Measurements from ENCODE around the gene ZNF507.
A peak's percentile ranks its signal among the peaks of the same experiment; 100 is the strongest.

Gene ZNF507

GRCh38 chr19:32339988-32340874 lies 5.2 kb upstream of the ZNF507 start:
- DNase-seq (ENCODE audit: low read depth in 2 of 2): peak in 1 of 2 experiments; percentile 4

- DNase-seq (ENCODE audit: low read depth in 2 of 2): no peak
Measured at GRCh38 chr19:32342695-32343094, 2.7 kb upstream of the ZNF507 start.

- DNase-seq (ENCODE audit: low read depth in 2 of 2): no peak
Measured at GRCh38 chr19:32343550-32344262, 1.7 kb upstream of the ZNF507 start.

GRCh38 chr19:32346901-32347300 lies 1.5 kb downstream of the ZNF507 start:
- DNase-seq (ENCODE audit: low read depth in 2 of 2): no peak

GRCh38 chr19:32347573-32347972 lies 2.2 kb downstream of the ZNF507 start:
- no peak for DNase-seq (ENCODE audit: low read depth in 2 of 2)

- no peak for DNase-seq (ENCODE audit: low read depth in 2 of 2)
Measured at GRCh38 chr19:32349051-32349450, 3.6 kb downstream of the ZNF507 start.

- no peak for DNase-seq (ENCODE audit: low read depth in 2 of 2)
Measured at GRCh38 chr19:32349724-32350470, 4.5 kb downstream of the ZNF507 start.

- no peak for DNase-seq (ENCODE audit: low read depth in 2 of 2)
Measured at GRCh38 chr19:32350471-32350865, 5.1 kb downstream of the ZNF507 start.

GRCh38 chr19:32350987-32351348 lies 5.6 kb downstream of the ZNF507 start:
- no peak for DNase-seq (ENCODE audit: low read depth in 2 of 2)

- no peak for DNase-seq (ENCODE audit: low read depth in 2 of 2)
Measured at GRCh38 chr19:32352241-32352630, 6.8 kb downstream of the ZNF507 start.

- DNase-seq (ENCODE audit: low read depth in 2 of 2): no peak
Measured at GRCh38 chr19:32354345-32354744, 8.9 kb downstream of the ZNF507 start.

- DNase-seq (ENCODE audit: low read depth in 2 of 2): no peak
Measured at GRCh38 chr19:32355309-32355708, 9.9 kb downstream of the ZNF507 start.

- no peak for DNase-seq (ENCODE audit: low read depth in 2 of 2)
Measured at GRCh38 chr19:32357720-32358119, 12.3 kb downstream of the ZNF507 start.

GRCh38 chr19:32358321-32358720 lies 12.9 kb downstream of the ZNF507 start:
- DNase-seq (ENCODE audit: low read depth in 2 of 2): no peak

- DNase-seq (ENCODE audit: low read depth in 2 of 2): no peak
Measured at GRCh38 chr19:32359581-32359980, 14.2 kb downstream of the ZNF507 start.

- no peak for DNase-seq (ENCODE audit: low read depth in 2 of 2)
Measured at GRCh38 chr19:32361574-32362317, 16.3 kb downstream of the ZNF507 start.

GRCh38 chr19:32362318-32362691 lies 16.9 kb downstream of the ZNF507 start:
- DNase-seq (ENCODE audit: low read depth in 2 of 2): no peak

GRCh38 chr19:32363175-32363574 lies 17.8 kb downstream of the ZNF507 start:
- DNase-seq (ENCODE audit: low read depth in 2 of 2): no peak

- no peak for DNase-seq (ENCODE audit: low read depth in 2 of 2)
Measured at GRCh38 chr19:32363632-32364031, 18.2 kb downstream of the ZNF507 start.

GRCh38 chr19:32364040-32364439 lies 18.6 kb downstream of the ZNF507 start:
- no peak for DNase-seq (ENCODE audit: low read depth in 2 of 2)

- no peak for DNase-seq (ENCODE audit: low read depth in 2 of 2)
Measured at GRCh38 chr19:32367063-32367462, 21.7 kb downstream of the ZNF507 start.

All from fibroblast of skin of left biceps (primary cell).